Uterus (tissue), 2 donors: Measurements from ENCODE around the gene CHD5.

ENCODE experiments used
- POLR2A ChIP-seq, 2 donors: fragments of 450-650 bp; IDR thresholded peaks; one replicate each; pipeline ENCODE4 v1.6.1; 2016; ENCODE audit warnings: antibody characterized with exemption in 2 of 2, mild to moderate bottlenecking in 1 of 2, moderate library complexity in 1 of 2
- TF ChIP-seq, protein P1 (sequence below), 4 experiments: fragments of 200-600 bp in 2 of 4; fragments of 450-650 bp in 2 of 4; sonication (generic) in 2 of 4; IDR thresholded peaks; one replicate each; pipeline ENCODE4 v1.5.1; 2016 to 2019; ENCODE audit warnings: antibody characterized with exemption in 4 of 4, mild to moderate bottlenecking in 2 of 4, moderate library complexity in 1 of 4

DNA sequence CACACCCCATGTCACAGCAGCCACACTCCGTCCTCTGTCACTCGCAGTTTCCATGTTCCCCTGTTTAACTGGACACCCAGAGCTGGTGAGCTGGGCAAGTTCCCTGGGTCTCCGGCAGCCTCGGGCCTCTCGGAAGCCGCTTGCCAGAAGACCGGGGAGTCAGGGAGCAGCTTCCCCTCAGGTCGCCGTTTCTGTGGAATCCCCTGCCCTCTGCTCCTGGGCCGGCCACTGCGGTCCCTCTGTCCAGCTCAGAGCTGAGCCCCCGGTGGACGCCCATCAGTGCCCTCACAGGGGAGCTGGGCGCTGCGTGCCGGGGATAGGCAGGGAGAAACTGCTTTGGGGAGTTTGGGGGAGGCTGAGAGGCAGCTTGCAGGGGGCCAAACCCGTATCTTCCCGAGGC is 96.7 kb downstream of the CHD5 start:
- TF ChIP-seq POLR2A (IDR thresholded peaks at IDR 0.05), result no peak
- TF ChIP-seq, protein P1, sequence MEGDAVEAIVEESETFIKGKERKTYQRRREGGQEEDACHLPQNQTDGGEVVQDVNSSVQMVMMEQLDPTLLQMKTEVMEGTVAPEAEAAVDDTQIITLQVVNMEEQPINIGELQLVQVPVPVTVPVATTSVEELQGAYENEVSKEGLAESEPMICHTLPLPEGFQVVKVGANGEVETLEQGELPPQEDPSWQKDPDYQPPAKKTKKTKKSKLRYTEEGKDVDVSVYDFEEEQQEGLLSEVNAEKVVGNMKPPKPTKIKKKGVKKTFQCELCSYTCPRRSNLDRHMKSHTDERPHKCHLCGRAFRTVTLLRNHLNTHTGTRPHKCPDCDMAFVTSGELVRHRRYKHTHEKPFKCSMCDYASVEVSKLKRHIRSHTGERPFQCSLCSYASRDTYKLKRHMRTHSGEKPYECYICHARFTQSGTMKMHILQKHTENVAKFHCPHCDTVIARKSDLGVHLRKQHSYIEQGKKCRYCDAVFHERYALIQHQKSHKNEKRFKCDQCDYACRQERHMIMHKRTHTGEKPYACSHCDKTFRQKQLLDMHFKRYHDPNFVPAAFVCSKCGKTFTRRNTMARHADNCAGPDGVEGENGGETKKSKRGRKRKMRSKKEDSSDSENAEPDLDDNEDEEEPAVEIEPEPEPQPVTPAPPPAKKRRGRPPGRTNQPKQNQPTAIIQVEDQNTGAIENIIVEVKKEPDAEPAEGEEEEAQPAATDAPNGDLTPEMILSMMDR (IDR thresholded peaks at IDR 0.05), result no peak
